ENCODE measurements around the gene STXBP2.

Gene STXBP2

DNA sequence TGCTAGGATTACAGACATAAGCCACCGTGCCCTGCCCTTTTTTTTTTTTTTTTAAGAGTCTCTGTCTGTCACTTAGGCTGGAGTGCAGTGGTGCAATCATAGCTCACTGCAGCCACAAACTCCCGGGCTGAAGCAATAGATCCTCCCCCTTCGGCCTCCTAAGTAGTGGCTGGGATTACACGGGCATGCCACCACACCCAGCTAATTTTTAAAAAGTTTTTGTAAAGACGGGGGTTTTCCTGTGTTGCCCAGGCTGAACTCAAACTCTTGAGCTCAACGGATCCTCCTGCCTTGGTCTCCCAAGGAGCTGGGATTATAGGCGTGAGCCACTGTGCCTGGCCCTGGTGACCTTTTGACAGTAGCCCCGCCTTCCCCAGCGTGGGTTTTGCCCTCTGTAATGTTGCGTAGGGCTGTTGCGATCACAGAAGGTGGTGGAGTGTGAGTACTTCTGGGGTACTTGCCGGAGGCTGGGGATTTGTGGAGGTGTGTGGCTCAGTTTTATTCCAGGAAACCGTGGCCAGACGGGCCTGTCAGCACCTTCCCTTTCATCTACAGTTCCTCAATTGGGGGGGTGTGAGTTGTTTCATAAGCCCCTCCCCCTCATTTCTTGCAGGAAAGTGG is 20.3 kb downstream of the STXBP2 start:
- DNase-seq = no peak

DNA sequence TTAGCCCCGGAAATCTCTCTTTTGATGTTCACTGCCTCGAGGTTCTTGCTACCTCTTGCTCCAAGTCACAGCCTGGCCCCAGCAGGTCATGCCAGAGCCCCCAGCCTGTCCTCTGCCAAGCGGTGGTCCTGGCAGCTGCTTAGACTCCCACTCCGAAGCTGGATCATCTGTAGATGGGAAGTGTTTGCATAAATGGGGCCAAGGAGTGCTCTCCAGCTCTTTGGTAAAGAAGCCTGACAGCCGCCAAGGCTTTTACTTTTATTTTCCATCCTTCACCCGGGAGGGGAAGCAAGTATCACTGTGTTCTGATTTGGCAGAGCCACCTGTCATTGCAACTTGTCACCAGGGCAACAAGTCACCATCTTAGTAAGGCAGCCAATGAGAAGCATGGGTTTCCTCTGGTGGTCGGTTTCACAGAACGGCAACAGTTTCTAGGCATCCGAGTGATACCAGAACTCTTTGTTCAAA is 21.3 kb downstream of the STXBP2 start:
- DNase-seq = no peak

DNA sequence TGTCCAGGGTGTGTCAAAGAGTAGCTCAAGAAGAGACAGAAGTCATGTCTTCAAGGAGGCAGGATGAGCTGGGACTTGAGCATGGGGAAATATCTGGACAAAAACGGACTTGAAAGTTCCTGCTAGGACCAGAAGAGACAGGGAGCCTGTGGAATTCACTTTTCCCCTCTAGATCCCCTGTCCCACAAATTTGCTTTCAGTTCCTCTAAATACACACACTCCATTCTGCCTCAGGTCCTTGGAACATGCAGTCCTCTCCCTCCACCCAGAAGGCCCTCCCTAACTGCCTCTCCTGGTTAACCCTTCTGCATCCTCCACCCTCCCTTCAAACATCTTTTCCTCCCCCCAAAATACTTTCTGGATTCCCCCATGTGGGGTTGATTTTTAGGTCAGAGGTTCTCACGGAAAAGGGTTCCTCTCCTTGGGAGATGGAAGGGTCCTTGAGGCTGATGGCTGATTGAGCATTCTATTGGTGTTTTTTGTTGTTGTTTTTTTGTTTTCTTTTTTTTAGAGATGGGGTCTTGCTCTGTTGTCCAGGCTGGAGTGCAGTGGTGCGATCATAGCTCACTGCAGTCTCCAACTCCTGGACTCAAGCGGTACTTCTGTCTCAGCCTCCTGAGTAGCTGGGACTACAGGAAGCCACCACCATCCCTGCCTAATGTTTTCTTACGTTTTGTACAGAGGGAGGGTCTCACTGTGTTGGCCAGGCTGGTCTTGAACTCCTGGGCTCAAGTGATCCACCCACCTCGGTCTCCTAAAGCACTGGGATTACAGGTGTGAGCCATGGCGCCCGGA is 25.0 kb downstream of the STXBP2 start:
- DNase-seq = no peak

DNA sequence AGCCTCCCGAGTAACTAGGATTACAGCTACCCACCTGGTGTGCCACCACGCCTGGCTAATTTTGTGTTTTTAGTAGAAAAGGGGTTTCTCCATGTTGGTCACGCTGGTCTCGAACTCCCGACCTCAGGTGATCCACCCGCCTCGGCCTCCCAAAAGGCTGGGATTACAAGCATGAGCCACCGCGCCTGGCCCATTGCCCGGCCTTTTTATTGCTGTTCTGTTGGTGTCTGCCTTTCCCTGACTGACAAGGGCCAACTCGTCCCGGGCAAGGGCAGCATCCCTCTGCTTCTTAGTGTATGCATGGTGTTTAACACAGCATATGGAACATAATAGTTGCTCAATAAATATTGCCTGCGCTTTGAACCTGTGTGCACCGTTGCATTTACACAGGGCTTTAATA is 25.7 kb downstream of the STXBP2 start:
- DNase-seq = no peak

DNA sequence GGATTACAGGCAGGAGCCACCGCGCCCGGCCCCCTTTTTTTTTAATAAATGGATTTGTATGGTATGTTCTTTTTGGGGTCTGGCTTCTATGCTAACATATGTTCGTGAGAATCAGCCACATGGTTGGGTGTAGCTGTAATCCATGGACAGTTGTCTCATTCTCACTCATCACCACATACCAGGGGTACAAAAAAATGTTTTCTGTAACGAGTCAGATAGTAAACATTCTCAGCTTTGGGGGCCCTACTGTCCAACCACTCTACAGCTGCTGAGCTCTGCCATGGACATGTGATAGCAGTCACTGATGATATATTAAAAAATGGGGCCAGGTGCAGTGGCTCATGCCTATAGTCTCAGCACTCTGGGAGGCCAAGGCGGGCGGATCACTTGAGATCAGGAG is 26.8 kb downstream of the STXBP2 start:
- DNase-seq = no peak

GRCh38 chr19:7665076-7665475 is 28.2 kb downstream of the STXBP2 start:
- DNase-seq = no peak

GRCh38 chr19:7668842-7669241 is 31.9 kb downstream of the STXBP2 start, which contains the start of gene RETN:
Gene RETN, plus strand, starts transcription at chr19:7669049. Its CDS starts 278 bp downstream, at chr19:7669327.
- DNase-seq = no peak

DNA sequence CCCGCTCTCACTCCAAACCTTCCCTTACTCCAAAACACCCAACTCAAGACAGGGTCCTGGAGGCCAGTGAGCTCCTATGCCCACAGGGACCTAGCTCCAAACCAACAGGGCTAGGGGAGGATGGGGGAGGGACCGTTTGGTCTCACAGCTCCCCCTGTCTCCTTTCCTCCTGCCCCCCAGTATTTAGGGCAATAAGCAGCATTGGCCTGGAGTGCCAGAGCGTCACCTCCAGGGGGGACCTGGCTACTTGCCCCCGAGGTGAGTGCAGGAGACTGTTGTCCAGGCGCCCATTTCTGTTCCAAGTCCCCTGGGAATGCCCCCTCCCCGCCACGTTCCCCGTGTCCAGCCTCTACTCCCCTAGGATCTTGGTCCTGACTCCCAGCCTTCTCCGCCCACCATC is 32.7 kb downstream of the STXBP2 start:
- no peak for DNase-seq

GRCh38 chr19:7670150-7670783 is 33.4 kb downstream of the STXBP2 start:
- DNase-seq = no peak

DNA sequence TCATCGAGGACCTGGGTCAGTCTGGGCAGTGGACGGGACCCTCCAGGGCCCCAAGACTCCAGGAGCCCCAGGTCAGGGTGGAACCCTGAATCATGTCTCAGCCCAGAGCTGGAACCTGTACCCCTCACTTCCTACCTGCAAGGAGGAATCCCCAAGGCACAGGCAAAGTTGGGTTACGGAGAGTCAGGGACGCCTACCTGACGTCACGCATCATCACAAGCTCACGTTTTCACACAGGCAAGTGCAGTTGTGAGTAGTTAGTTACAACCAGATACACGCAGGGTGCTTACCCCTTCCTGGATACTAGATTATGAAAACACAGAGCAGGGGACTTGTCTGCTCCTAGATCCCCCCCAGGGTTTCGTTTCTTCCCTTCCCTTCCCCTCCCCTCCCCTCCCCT is 33.9 kb downstream of the STXBP2 start:
- no peak for DNase-seq

GRCh38 chr19:7672522-7672921 is 35.6 kb downstream of the STXBP2 start:
- DNase-seq = no peak

GRCh38 chr19:7674010-7675005 is 37.4 kb downstream of the STXBP2 start:
- DNase-seq = no peak

DNA sequence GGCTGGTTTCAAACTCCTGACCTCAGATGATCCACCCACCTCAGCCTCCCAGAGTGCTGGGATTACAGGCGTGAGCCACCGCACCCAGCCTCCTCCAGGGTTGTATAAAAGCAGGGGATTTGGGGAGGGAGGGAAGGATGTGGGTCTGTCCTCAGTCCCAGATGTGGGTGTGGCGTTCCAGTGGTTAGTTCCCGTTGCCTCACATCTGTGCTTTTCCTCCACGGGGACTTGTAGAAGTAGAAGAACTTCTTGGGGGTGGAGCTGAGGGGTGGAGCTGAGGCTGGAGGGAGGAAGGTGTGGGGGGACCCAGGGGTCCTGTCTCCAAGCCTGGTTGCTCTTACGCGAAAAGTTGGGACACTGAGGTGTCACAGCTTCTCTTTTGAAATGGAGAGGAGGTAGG is 39.5 kb downstream of the STXBP2 start:
- DNase-seq = no peak

DNA sequence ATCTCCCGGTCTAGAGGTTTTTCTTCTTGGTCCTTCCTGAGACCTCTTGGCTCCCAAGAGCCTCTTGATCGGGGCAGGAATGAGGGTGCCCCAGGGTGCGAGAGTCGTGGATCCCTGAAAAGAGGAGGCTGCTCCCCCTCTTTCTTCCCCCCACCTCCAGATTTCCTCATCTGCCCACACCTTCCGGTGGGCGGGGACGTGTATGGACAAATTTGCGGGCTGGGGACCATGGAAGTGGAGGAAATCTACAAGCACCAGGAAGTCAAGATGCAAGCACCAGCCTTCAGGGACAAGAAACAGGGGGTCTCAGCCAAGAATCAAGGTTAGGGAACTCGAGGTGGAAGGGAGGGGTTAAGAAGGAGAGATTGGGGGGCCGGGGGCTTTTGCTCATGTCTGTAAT is 39.9 kb downstream of the STXBP2 start, which contains the start of gene MCEMP1:
TSS of gene MCEMP1 (plus strand) at position 237 of the 400 bp plus-strand sequence. CDS start at position 268, 31 bp downstream.
- DNase-seq = no peak

DNA sequence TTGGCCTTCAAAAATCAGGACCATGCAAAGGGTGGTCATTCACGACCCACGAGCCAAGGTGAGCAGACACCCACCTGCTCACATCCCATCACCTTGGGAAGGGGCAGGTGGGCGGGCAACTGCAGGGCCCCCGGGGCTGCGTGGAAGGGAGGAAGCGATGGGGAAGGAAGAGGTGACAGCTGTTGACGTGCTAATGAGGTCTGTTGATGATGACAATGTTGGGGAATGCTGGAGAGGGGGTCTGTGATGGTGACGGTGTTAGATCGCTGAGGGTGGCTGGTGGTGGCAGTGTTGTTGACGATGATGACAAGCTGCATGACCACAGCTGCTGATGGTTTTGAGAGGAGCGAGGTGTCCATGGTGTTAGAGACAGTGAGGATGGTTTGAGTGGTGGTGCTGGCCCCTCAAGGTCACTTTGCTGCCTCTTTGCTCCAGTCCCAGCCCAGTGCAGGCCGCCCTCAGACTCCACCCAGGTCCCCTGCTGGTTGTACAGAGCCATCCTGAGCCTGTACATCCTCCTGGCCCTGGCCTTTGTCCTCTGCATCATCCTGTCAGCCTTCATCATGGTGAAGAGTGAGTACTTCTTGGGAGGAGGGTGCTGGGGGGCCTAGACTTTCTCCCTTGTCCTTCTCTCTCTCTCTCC is 40.9 kb downstream of the STXBP2 start:
- DNase-seq = no peak

GRCh38 chr19:7678971-7679751 is 42.3 kb downstream of the STXBP2 start:
- DNase-seq = no peak

DNA sequence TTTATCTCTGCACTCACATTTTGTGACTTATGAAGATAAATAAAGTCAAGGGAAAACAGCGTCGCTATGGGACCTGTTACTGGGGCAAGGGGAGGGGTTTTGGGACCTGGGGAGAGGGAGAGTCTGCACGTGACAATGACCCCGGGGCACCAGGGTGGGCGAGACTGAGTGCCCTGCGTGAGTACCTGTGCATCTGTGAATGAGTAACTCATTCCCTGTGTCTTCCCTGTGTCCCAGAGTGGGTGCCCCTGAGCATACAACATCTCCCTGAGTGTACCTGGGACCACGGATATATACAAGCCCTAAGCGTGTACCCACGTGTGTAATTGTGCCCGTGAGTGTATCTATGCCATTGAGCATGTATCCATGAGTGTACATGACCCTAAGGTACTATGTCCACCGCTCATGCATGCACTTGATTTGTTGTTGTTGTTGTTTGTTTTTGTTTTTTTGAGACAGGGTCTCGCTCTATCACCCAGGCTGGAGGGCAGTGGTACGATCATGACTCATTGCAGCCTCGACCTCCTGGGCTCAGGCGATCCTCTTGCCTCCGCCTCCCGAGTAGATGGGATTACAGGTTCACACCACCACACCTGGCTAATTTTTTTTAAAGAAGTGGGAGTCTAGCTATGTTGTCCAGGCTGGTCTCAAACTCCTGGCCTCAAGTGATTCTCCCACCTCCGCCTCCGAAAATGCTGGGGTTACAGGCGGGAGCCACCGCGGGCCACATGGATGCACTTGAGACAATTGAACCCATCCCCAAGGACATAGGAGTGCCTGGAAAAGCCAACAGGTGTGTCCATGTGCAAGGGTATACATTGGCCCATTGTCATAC is 43.1 kb downstream of the STXBP2 start:
- no peak for DNase-seq

DNA sequence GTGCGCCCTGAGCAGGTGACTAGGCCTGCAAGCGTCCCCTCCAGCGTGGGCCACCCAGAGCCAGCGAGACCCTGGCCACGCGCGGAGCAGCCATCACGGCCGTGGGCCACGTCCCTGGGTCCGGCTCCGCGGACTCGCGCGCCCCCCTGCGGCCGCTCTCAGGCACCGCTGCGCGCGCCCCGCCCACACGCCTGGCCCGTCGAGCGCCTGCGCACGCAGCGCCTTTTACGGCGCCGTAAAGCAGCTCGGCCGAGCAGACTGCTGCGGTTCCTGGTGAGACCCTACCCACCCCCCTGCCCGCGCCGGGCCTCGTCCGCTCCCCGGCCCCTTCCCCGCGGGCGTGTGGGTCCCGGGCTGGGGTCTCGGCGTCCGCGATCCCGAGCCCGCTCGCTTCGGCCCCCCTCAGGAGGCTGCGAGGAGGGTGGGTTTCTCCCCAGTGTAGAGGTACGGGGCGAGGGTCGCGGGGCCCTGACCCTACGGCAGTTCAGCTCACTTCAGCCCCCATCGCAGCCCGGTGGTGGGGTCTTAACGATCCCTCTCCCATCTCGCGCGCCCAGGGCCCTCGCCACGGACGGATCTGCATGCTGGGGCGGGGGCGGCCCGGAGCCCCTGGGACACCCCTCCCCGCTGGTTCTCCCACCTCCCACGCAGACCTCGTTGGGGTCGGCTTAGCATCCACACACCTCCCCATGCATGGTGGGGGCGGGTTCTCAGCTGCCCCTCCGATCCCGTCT is 43.9 kb downstream of the STXBP2 start, which contains the start of gene TRAPPC5:
TSS of gene TRAPPC5 (plus strand) at position 228 of the 734 bp plus-strand sequence. CDS start 1,421 bp downstream, outside the sequence.
- no peak for DNase-seq

Data from NCI-H187 treated with DMSO at 0.1 percent for 48 hours (cell line).